ENCODE data around the gene SPPL2B. TPM values are rescaled to one million over a fixed set of nuclear protein-coding genes. Genes with fewer than 3 reads are reported as not detected.

SPPL2B gene
- total RNA-seq, 1 experiment from 2014 or later, result 76.0 TPM

DNA sequence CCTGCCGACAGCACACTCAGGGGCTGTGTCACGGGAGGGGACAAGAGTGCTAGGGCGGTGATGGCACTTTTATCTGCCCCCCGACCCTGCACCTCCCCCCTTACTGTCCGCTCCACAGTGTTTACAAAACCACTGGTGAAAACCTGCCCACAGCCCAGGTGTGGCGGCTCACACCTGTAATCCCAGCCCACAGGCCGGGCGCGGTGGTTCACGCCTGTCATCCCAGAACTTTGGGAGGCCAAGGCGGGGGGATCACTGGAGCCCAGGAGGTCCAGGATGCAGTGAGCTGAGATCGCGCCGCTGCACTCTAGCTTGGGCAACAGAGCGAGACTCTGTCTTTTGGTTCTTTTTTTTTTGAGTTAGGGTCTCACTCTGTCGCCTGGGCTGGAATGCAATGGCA is 32.3 kb upstream of the SPPL2B start:
- DNase-seq (ENCODE audit: low read depth, low spot score), result no peak
- intact Hi-C loops (cut with micrococcal nuclease; ENCODE audit: unreplicated experiment) (no loop called here), in situ Hi-C loops (cut with HindIII; ENCODE audit: low pct_unique_long_range_greater_than_20kb, low sequenced_read_pairs) (no loop called here)
- Histone ChIP-seq H3K36me3 (ENCODE audit: control insufficient read depth, insufficient read depth, low read length) (no peaks in the 10 kb centered on the region), H3K4me3 (ENCODE audit: low read depth in 2 of 2, low read length in 2 of 2) (no peak overlapping the region), H3K4me1 (ENCODE audit: control insufficient read depth, insufficient read depth, low read length) (no peaks in the 10 kb centered on the region), H3K27me3 (ENCODE audit: control insufficient read depth, insufficient read depth, low read length) (no peaks in the 10 kb centered on the region), H3K9me3 (ENCODE audit: control insufficient read depth, insufficient read depth, low read depth, low read length) (no peaks in the 10 kb centered on the region), H3K27ac (ENCODE audit: low read length) (no peak overlapping the region)
- POLR2A ChIA-PET, result no interaction called here
- CTCF ChIA-PET, result no interaction called here
- TF ChIP-seq, protein P1, sequence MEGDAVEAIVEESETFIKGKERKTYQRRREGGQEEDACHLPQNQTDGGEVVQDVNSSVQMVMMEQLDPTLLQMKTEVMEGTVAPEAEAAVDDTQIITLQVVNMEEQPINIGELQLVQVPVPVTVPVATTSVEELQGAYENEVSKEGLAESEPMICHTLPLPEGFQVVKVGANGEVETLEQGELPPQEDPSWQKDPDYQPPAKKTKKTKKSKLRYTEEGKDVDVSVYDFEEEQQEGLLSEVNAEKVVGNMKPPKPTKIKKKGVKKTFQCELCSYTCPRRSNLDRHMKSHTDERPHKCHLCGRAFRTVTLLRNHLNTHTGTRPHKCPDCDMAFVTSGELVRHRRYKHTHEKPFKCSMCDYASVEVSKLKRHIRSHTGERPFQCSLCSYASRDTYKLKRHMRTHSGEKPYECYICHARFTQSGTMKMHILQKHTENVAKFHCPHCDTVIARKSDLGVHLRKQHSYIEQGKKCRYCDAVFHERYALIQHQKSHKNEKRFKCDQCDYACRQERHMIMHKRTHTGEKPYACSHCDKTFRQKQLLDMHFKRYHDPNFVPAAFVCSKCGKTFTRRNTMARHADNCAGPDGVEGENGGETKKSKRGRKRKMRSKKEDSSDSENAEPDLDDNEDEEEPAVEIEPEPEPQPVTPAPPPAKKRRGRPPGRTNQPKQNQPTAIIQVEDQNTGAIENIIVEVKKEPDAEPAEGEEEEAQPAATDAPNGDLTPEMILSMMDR (IDR thresholded peaks at IDR 0.05), result no peak
- no peak for TF ChIP-seq POLR2AphosphoS5 (IDR thresholded peaks at IDR 0.05; ENCODE audit: low read depth, low read length)
- TF ChIP-seq SIN3A (IDR thresholded peaks at IDR 0.05; ENCODE audit: borderline replicate concordance, insufficient read depth, low read depth, low read length), result no peak
- no peak for TF ChIP-seq TCF7L2 (IDR thresholded peaks at IDR 0.05; ENCODE audit: low read depth, low read length)
- TF ChIP-seq, protein P2, sequence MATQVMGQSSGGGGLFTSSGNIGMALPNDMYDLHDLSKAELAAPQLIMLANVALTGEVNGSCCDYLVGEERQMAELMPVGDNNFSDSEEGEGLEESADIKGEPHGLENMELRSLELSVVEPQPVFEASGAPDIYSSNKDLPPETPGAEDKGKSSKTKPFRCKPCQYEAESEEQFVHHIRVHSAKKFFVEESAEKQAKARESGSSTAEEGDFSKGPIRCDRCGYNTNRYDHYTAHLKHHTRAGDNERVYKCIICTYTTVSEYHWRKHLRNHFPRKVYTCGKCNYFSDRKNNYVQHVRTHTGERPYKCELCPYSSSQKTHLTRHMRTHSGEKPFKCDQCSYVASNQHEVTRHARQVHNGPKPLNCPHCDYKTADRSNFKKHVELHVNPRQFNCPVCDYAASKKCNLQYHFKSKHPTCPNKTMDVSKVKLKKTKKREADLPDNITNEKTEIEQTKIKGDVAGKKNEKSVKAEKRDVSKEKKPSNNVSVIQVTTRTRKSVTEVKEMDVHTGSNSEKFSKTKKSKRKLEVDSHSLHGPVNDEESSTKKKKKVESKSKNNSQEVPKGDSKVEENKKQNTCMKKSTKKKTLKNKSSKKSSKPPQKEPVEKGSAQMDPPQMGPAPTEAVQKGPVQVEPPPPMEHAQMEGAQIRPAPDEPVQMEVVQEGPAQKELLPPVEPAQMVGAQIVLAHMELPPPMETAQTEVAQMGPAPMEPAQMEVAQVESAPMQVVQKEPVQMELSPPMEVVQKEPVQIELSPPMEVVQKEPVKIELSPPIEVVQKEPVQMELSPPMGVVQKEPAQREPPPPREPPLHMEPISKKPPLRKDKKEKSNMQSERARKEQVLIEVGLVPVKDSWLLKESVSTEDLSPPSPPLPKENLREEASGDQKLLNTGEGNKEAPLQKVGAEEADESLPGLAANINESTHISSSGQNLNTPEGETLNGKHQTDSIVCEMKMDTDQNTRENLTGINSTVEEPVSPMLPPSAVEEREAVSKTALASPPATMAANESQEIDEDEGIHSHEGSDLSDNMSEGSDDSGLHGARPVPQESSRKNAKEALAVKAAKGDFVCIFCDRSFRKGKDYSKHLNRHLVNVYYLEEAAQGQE (IDR thresholded peaks at IDR 0.05; ENCODE audit: insufficient read depth in 1 of 2, low read depth in 2 of 2, low read length in 1 of 2), result no peak
- ATAC-seq, result no peak
- BruUV-seq (replicated peaks), result no TSS peak

DNA sequence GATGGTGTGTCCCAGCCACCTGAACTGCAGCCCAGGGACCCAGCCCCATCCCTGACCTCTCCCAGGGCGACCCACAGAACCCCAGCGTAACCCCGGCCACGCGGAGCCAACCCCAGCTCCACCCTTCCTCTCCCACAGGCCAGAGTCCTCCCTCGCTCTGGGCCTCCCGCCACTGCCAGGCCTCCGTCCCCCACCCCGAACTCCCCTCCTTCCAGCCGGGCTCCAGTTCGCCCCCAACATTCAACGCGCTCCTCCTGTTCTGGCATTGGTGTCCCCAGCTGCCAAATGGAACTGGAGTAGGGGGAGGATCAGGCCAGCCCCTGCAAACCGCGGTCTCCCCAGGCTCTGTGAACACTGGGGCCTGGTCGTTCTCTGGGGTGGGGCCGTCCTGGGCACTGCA is 28.0 kb upstream of the SPPL2B start:
- POLR2A ChIA-PET, result no interaction called here
- no peaks in the 10 kb centered on the region for H3K4me1 ChIP-seq (ENCODE audit: control insufficient read depth, insufficient read depth, low read length)
- H3K36me3 ChIP-seq (ENCODE audit: control insufficient read depth, insufficient read depth, low read length), result no peaks in the 10 kb centered on the region
- intact Hi-C loops (cut with micrococcal nuclease; ENCODE audit: unreplicated experiment), result no loop called here
- H3K4me3 ChIP-seq (ENCODE audit: low read depth in 2 of 2, low read length in 2 of 2), result no peak overlapping the region
- no peak overlapping the region for H3K27ac ChIP-seq (ENCODE audit: low read length)
- TF ChIP-seq, protein P1 (IDR thresholded peaks at IDR 0.05), result no peak
- no peak for TF ChIP-seq SIN3A (IDR thresholded peaks at IDR 0.05; ENCODE audit: borderline replicate concordance, insufficient read depth, low read depth, low read length)
- no peak for TF ChIP-seq TCF7L2 (IDR thresholded peaks at IDR 0.05; ENCODE audit: low read depth, low read length)
- TF ChIP-seq POLR2AphosphoS5 (IDR thresholded peaks at IDR 0.05; ENCODE audit: low read depth, low read length), result no peak
- TF ChIP-seq, protein P2 (IDR thresholded peaks at IDR 0.05; ENCODE audit: insufficient read depth in 1 of 2, low read depth in 2 of 2, low read length in 1 of 2), result no peak
- DNase-seq (ENCODE audit: low read depth, low spot score) (no peak), ATAC-seq (no peak)
- H3K27me3 ChIP-seq (ENCODE audit: control insufficient read depth, insufficient read depth, low read length), result no peaks in the 10 kb centered on the region
- H3K9me3 ChIP-seq (ENCODE audit: control insufficient read depth, insufficient read depth, low read depth, low read length), result no peaks in the 10 kb centered on the region
- CTCF ChIA-PET, result no interaction called here
- in situ Hi-C loops (cut with HindIII; ENCODE audit: low pct_unique_long_range_greater_than_20kb, low sequenced_read_pairs), result no loop called here
- no TSS peak for BruUV-seq (replicated peaks)

Data from Panc1 (cell line).